Measurements from ENCODE around the gene TUBGCP6. TPM values are rescaled to one million over a fixed set of nuclear protein-coding genes. Genes with fewer than 3 reads are reported as not detected.

Gene TUBGCP6
- total RNA-seq, 1 experiment from 2014 or later: 38.6 TPM

DNA sequence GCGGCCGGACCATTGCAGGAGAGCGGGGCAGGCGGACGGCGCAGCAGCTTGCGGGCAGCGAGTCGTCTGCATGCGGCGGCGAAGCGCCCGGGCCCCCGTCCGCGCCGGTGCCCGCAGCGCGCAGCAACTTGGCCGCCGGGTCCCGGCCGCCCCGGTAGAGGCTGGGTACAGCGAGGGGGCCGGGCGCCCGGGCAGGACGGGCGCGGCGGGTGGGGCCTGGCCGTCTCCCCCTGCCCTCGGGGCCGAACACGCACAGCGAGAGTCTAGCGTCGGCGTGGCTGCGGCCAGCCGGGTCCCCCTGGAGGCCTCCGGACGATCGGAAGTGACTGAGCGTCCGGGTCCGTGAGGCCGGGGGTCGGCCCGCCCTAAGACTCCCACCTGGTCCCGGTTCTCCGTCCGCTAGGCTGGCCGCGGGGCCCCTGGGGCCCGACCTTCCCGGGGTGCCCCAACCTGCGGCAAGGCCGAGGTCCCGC, 59.9 kb downstream of the TUBGCP6 start:
- TF ChIP-seq CEBPB (IDR thresholded peaks at IDR 0.05; ENCODE audit: low read depth) (no peak), EZH2 (IDR thresholded peaks at IDR 0.05) (no peak), TCF7L2 (IDR thresholded peaks at IDR 0.05; ENCODE audit: borderline replicate concordance, extremely low read depth, insufficient read depth, insufficient read length) (no peak), YY1 (IDR thresholded peaks at IDR 0.05; ENCODE audit: extremely low read depth, insufficient replicate concordance, low read depth, low read length) (no peak), CTCF (IDR thresholded peaks at IDR 0.05 in 2 of 3, conservative IDR thresholded peaks at IDR 0.05 in 1 of 3; ENCODE audit: borderline replicate concordance in 1 of 3, insufficient read depth in 1 of 3, low read depth in 2 of 3, low read length in 2 of 3) (no peak), ZFX (IDR thresholded peaks at IDR 0.05) (no peak), SIN3A (IDR thresholded peaks at IDR 0.05; ENCODE audit: low read depth) (no peak), EZH2phosphoT487 (IDR thresholded peaks at IDR 0.05; ENCODE audit: borderline replicate concordance) (no peak), MAX (IDR thresholded peaks at IDR 0.05) (no peak), SRF (IDR thresholded peaks at IDR 0.05; ENCODE audit: low read depth) (no peak), RAD21 (IDR thresholded peaks at IDR 0.05; ENCODE audit: low read depth) (no peak)
- TF ChIP-seq, protein P1, sequence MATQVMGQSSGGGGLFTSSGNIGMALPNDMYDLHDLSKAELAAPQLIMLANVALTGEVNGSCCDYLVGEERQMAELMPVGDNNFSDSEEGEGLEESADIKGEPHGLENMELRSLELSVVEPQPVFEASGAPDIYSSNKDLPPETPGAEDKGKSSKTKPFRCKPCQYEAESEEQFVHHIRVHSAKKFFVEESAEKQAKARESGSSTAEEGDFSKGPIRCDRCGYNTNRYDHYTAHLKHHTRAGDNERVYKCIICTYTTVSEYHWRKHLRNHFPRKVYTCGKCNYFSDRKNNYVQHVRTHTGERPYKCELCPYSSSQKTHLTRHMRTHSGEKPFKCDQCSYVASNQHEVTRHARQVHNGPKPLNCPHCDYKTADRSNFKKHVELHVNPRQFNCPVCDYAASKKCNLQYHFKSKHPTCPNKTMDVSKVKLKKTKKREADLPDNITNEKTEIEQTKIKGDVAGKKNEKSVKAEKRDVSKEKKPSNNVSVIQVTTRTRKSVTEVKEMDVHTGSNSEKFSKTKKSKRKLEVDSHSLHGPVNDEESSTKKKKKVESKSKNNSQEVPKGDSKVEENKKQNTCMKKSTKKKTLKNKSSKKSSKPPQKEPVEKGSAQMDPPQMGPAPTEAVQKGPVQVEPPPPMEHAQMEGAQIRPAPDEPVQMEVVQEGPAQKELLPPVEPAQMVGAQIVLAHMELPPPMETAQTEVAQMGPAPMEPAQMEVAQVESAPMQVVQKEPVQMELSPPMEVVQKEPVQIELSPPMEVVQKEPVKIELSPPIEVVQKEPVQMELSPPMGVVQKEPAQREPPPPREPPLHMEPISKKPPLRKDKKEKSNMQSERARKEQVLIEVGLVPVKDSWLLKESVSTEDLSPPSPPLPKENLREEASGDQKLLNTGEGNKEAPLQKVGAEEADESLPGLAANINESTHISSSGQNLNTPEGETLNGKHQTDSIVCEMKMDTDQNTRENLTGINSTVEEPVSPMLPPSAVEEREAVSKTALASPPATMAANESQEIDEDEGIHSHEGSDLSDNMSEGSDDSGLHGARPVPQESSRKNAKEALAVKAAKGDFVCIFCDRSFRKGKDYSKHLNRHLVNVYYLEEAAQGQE (IDR thresholded peaks at IDR 0.05; ENCODE audit: low read depth): no peak
- Histone ChIP-seq H3K36me3 (ENCODE audit: control insufficient read depth in 1 of 2, insufficient read depth in 2 of 2, low read length in 2 of 2) (no peaks in the 10 kb centered on the region), H2AFZ (ENCODE audit: low read depth, low read length, poor library complexity, severe bottlenecking) (no peak overlapping the region), H4K20me1 (ENCODE audit: insufficient read depth) (no peaks in the 10 kb centered on the region), H3K9me3 (ENCODE audit: control insufficient read depth in 1 of 2, insufficient read depth in 1 of 2, low read depth in 1 of 2, low read length in 2 of 2) (no peaks in the 10 kb centered on the region), H3K9me2 (ENCODE audit: insufficient read depth) (no peaks in the 10 kb centered on the region), H3K27me3 (ENCODE audit: insufficient read depth, low read length) (no peaks in the 10 kb centered on the region), H3K27ac (ENCODE audit: low read depth, low read length) (peak overlapping the region; percentile 75; the same call in 1 of the 2 replicates), H3K4me2 (ENCODE audit: low read length) (peak overlapping the region; percentile 85), H3K79me2 (ENCODE audit: insufficient read depth, low read length) (peaks cover 38% of the 10 kb centered on the region), H3K4me3 (replicated peaks in 1 of 2; ENCODE audit: low read depth in 1 of 2, low read length in 2 of 2) (peak overlapping the region; percentile 42 to 58), H3K4me1 (ENCODE audit: control insufficient read depth in 1 of 2, insufficient read depth in 2 of 2, low read length in 2 of 2) (peaks cover 29 to 46% of the 10 kb centered on the region in 2 experiments), H3K9ac (ENCODE audit: low read length) (peak overlapping the region; percentile 65)
- intact Hi-C loops (cut with micrococcal nuclease): no loop called here
- ChIA-PET CTCF (no interaction called here), RAD21 (ENCODE audit: low non-redundant PET in 1 of 2, low total read pairs in 2 of 2, uncharacterized antibody in 2 of 2, unreplicated experiment in 2 of 2) (no interaction called here), POLR2A (no interaction called here)
- BruUV-seq (replicated peaks): no TSS peak
- ATAC-seq (no peak), DNase-seq (ENCODE audit: low read depth, low spot score) (no peak)

Measured in HCT116 (cell line).